CD14-positive monocyte (primary cell): ENCODE data around the gene SLC38A6. TPM values are rescaled to one million over a fixed set of nuclear protein-coding genes. Genes with fewer than 3 reads are reported as not detected.

ENCODE experiments used
- DNase-seq, 3 donors: peaks; one replicate each; pipeline ENCODE4 v3.0.0-alpha.2; 2011 to 2022
- H2AFZ ChIP-seq: 2 replicates; pipeline ENCODE4 v1.6.0; 2012; ENCODE audit warnings: mild to moderate bottlenecking, low read depth, low read length, inconsistent platforms; ENCODE audit not compliant: insufficient read depth, poor library complexity, severe bottlenecking
- H3K27ac ChIP-seq, 2 donors: 1 replicate in 1 of 2; 2 replicates in 1 of 2; pipeline ENCODE4 v1.5.1; 2012 to 2013; ENCODE audit warnings: low read length in 2 of 2, control low read depth in 1 of 2, inconsistent platforms in 1 of 2, low read depth in 1 of 2, mild to moderate bottlenecking in 1 of 2
- H3K27me3 ChIP-seq, 2 donors: one replicate each; pipeline versions ENCODE4 v1.6.0 to v1.6.1; 2011 to 2013; ENCODE audit warnings: low read length in 2 of 2; ENCODE audit not compliant: control insufficient read depth in 2 of 2, insufficient read depth in 2 of 2
- H3K36me3 ChIP-seq, 2 donors: replicated peaks in 1 of 2; 1 replicate in 1 of 2; 2 replicates in 1 of 2; pipeline versions ENCODE4 v1.5.1 to v1.6.1; 2012 to 2013; ENCODE audit warnings: low read length in 2 of 2, control low read depth in 1 of 2, inconsistent platforms in 1 of 2, mild to moderate bottlenecking in 1 of 2; ENCODE audit not compliant: insufficient read depth in 2 of 2, control insufficient read depth in 1 of 2
- H3K4me1 ChIP-seq, 2 donors: 1 replicate in 1 of 2; 2 replicates in 1 of 2; pipeline versions ENCODE4 v1.5.1 to v1.6.1; 2012 to 2013; ENCODE audit warnings: low read length in 2 of 2, control low read depth in 1 of 2, inconsistent platforms in 1 of 2, mild to moderate bottlenecking in 1 of 2, moderate library complexity in 1 of 2; ENCODE audit not compliant: insufficient read depth in 2 of 2, control insufficient read depth in 1 of 2
- H3K4me2 ChIP-seq: replicated peaks from 2 replicates; pipeline ENCODE3; 2012; ENCODE audit warnings: low read length, moderate library complexity, mild to moderate bottlenecking; ENCODE audit not compliant: poor library complexity, severe bottlenecking; ENCODE audit errors: extremely low read depth
- H3K4me3 ChIP-seq, 3 experiments: fragments of 200-600 bp in 1 of 3; sonication (generic) in 1 of 3; replicated peaks in 1 of 3; 1 replicate in 2 of 3; 2 replicates in 1 of 3; pipeline ENCODE4 v1.5.1; 2011 to 2013; ENCODE audit warnings: low read length in 3 of 3, mild to moderate bottlenecking in 3 of 3, control low read depth in 2 of 3, low read depth in 2 of 3, inconsistent platforms in 1 of 3, moderate library complexity in 1 of 3
- H3K79me2 ChIP-seq: 2 replicates; pipeline ENCODE4 v1.6.0; 2012; ENCODE audit warnings: mild to moderate bottlenecking, control low read depth, inconsistent platforms, low read length, moderate library complexity; ENCODE audit not compliant: insufficient read depth
- H3K9ac ChIP-seq: 2 replicates; pipeline ENCODE4 v1.6.0; 2017; ENCODE audit warnings: low read length, mild to moderate bottlenecking; ENCODE audit not compliant: insufficient read depth, poor library complexity, severe bottlenecking
- H3K9me3 ChIP-seq, 2 donors: replicated peaks in 1 of 2; 1 replicate in 1 of 2; 2 replicates in 1 of 2; pipeline versions ENCODE4 v1.5.1 to v1.6.1; 2012 to 2013; ENCODE audit warnings: low read length in 2 of 2, control low read depth in 1 of 2; ENCODE audit not compliant: control insufficient read depth in 1 of 2, insufficient read depth in 1 of 2
- H4K20me1 ChIP-seq: 2 replicates; pipeline ENCODE4 v1.6.0; 2012; ENCODE audit warnings: mild to moderate bottlenecking, low read length, control low read depth, moderate library complexity; ENCODE audit not compliant: insufficient read depth
- H3K27ac Mint-ChIP-seq, 7 donors: one replicate each; pipeline ENCODE4 v1.8.0; 2020; ENCODE audit warnings: mild to moderate bottlenecking in 7 of 7, mixed read lengths in 7 of 7, moderate library complexity in 6 of 7, inconsistent platforms in 2 of 7
- H3K27me3 Mint-ChIP-seq, 3 donors: one replicate each; pipeline ENCODE4 v1.8.0; 2021 to 2022; ENCODE audit warnings: low read depth in 3 of 3, mild to moderate bottlenecking in 3 of 3, mixed read lengths in 3 of 3, moderate library complexity in 3 of 3, inconsistent platforms in 1 of 3
- H3K36me3 Mint-ChIP-seq, 2 donors: one replicate each; pipeline ENCODE4 v1.8.0; 2020; ENCODE audit warnings: mixed read lengths in 2 of 2, inconsistent platforms in 1 of 2, mild to moderate bottlenecking in 1 of 2
- H3K4me1 Mint-ChIP-seq: one replicate; pipeline ENCODE4 v1.8.0; 2020; ENCODE audit warnings: mild to moderate bottlenecking, mixed read lengths
- H3K4me3 Mint-ChIP-seq, 2 donors: one replicate each; pipeline ENCODE4 v1.8.0; 2020; ENCODE audit warnings: mild to moderate bottlenecking in 2 of 2, mixed read lengths in 2 of 2, moderate library complexity in 1 of 2
- H3K9me3 Mint-ChIP-seq, 7 donors: one replicate each; pipeline ENCODE4 v1.8.0; 2020 to 2022; ENCODE audit warnings: mixed read lengths in 7 of 7, mild to moderate bottlenecking in 6 of 7, moderate library complexity in 6 of 7, inconsistent platforms in 2 of 7
- CTCF ChIP-seq: fragments of 200-600 bp; IDR thresholded peaks from one replicate; pipeline ENCODE4 v1.8.0; 2022; ENCODE audit warnings: antibody characterized with exemption, mild to moderate bottlenecking
- WGBS: methylation state at CpG from one replicate; pipeline ENCODE4 v1.1.5; 2013; ENCODE audit warnings: missing lambda C conversion rate; ENCODE audit not compliant: insufficient coverage; 5-methylcytosine and 5-hydroxymethylcytosine counted together
- intact Hi-C, 2 donors: fragments of 100-400 bp; cut with micrococcal nuclease; formaldehyde crosslinking; loops; one replicate each; pipeline versions ENCODE4 v1.15.0 to v1.15.1; 2023
- polyA plus RNA-seq, 3 donors: library from polyadenylated mRNA; depleted of rRNA in 1 of 3; unstranded in 2 of 3; stranded (reverse) in 1 of 3; fragments of 300-500 nt in 2 of 3; fragments of >200 nt in 1 of 3; fragmentation: Illumina TruSeq in 2 of 3; gene quantifications; 1 replicate in 2 of 3; 2 replicates in 1 of 3; pipeline ENCODE4 v1.2.3, GENCODE V29; 2012 to 2021

The SLC38A6 gene
- polyA plus RNA-seq, 3 donors, result 10.3 to 15.9 (median 14.0) TPM

GRCh38 chr14:60989599-60989998 lies 8.6 kb downstream of the SLC38A6 start:
- TF ChIP-seq CTCF, result no peak
- Mint-ChIP-seq H3K9me3 (no peaks in the 10 kb centered on the region), H3K27me3 (no peaks in the 10 kb centered on the region), H3K36me3 (peaks cover 29 to 37% of the 10 kb centered on the region in 2 donors), H3K4me3 (no peak overlapping the region), H3K4me1 (peaks cover 11% of the 10 kb centered on the region), H3K27ac (no peak overlapping the region)
- no peak overlapping the region for H3K27ac ChIP-seq
- no peak overlapping the region for H2AFZ ChIP-seq
- WGBS, result 29% methylated on average over 1 of the region's 2 CpGs
- H3K36me3 ChIP-seq, result peaks cover 28 to 87% of the 10 kb centered on the region in 2 donors
- H3K79me2 ChIP-seq, result peaks cover 11% of the 10 kb centered on the region
- no peaks in the 10 kb centered on the region for H3K27me3 ChIP-seq
- no peaks in the 10 kb centered on the region for H4K20me1 ChIP-seq
- H3K4me3 ChIP-seq, result no peak overlapping the region
- no peak overlapping the region for H3K9ac ChIP-seq
- no peak overlapping the region for H3K4me2 ChIP-seq
- peaks cover 12 to 15% of the 10 kb centered on the region in 2 donors for H3K4me1 ChIP-seq
- DNase-seq, result no peak
- H3K9me3 ChIP-seq, result no peaks in the 10 kb centered on the region
- intact Hi-C loops, result loop anchor here in 1 of 2 donors (10.0 kb wide), 1 partner anchor 115 kb away; no protein-coding TSS in a partner anchor

- no peak overlapping the region for H2AFZ ChIP-seq
- H3K9ac ChIP-seq, result no peak overlapping the region
- Mint-ChIP-seq H3K27ac (no peak overlapping the region), H3K4me3 (no peak overlapping the region), H3K9me3 (peaks cover 0 to 7% (median 4%) of the 10 kb centered on the region in 7 donors), H3K36me3 (peaks cover 20 to 24% of the 10 kb centered on the region in 2 donors), H3K27me3 (no peaks in the 10 kb centered on the region), H3K4me1 (no peaks in the 10 kb centered on the region)
- H3K27me3 ChIP-seq, result no peaks in the 10 kb centered on the region
- no peak for TF ChIP-seq CTCF
- no peak overlapping the region for H3K4me3 ChIP-seq
- H3K4me2 ChIP-seq, result no peak overlapping the region
- peaks cover 5 to 11% of the 10 kb centered on the region in 2 donors for H3K36me3 ChIP-seq
- no peak overlapping the region for H3K27ac ChIP-seq
- H3K9me3 ChIP-seq, result peaks cover 0 to 2% of the 10 kb centered on the region in 2 donors
- WGBS, result 100% methylated on average over 2 of the region's 9 CpGs
- H3K4me1 ChIP-seq, result no peaks in the 10 kb centered on the region
- no peak for DNase-seq
- H3K79me2 ChIP-seq, result no peaks in the 10 kb centered on the region
- intact Hi-C loops, result no loop called here
- H4K20me1 ChIP-seq, result no peaks in the 10 kb centered on the region
Measured at GRCh38 chr14:60998617-60999016, 17.6 kb downstream of the SLC38A6 start.
